Activated T-cell treated with anti-CD3 and anti-CD28 coated beads, Interleukin-2, amount 50 U/mL, for 4 hours (primary cell): ENCODE results near the gene PFKFB2. TPM values are rescaled to one million over a fixed set of nuclear protein-coding genes. Genes with fewer than 3 reads are reported as not detected.

Experiments used
- ATAC-seq, 2 donors: fragments of 200-7000 bp; cut with Tn5 transposase; one replicate each; pipeline ENCODE4 v1.10.0; 2021
- DNase-seq: peaks from one replicate; pipeline ENCODE4 v3.0.0-alpha.2; 2020
- H3K27me3 Mint-ChIP-seq: one replicate; pipeline ENCODE4 v1.8.0; 2021; ENCODE audit warnings: low read depth, mixed read lengths
- H3K36me3 Mint-ChIP-seq: one replicate; pipeline ENCODE4 v1.8.0; 2022; ENCODE audit warnings: mixed read lengths; ENCODE audit not compliant: insufficient read depth
- H3K4me1 Mint-ChIP-seq: one replicate; pipeline ENCODE4 v1.8.0; 2021; ENCODE audit warnings: low read depth, mixed read lengths
- H3K4me3 Mint-ChIP-seq: one replicate; pipeline ENCODE4 v1.8.0; 2021; ENCODE audit warnings: mild to moderate bottlenecking, moderate library complexity, mixed read lengths
- H3K9me3 Mint-ChIP-seq: one replicate; pipeline ENCODE4 v1.8.0; 2021; ENCODE audit warnings: mixed read lengths
- total RNA-seq, 3 donors: library from RNA; stranded (reverse); gene quantifications; one replicate each; pipeline ENCODE4 v1.2.1, GENCODE V29; 2021

The PFKFB2 gene
- total RNA-seq, 3 donors from 2014 or later, result 2.8 to 5.7 (median 4.1) TPM

GRCh38 chr1:207018707-207019106, 34.4 kb upstream of the PFKFB2 start:
- Mint-ChIP-seq H3K4me3 (no peak overlapping the region), H3K4me1 (no peaks in the 10 kb centered on the region), H3K36me3 (no peaks in the 10 kb centered on the region), H3K9me3 (no peaks in the 10 kb centered on the region), H3K27me3 (peaks cover 26% of the 10 kb centered on the region)
- no peak for DNase-seq
- no peak for ATAC-seq

DNA sequence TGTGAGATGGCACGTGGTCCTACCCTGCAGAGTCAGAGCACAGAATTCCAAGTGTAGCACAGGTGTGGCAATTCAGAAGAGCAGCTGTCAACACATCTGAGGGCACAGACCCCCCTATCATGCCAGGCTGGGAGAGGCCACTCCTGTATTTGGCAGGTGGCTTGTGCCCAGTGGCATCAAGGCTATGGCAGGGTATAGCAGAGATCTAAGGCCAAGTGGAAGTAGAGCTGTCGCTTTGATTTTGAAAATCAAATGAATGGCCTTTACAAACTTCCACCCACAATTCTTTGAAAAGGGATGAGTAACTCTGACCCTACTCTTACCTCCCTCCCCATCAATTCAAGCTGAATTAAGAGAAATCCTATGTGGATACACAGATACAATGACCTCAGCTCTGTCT, 33.9 kb upstream of the PFKFB2 start:
- Mint-ChIP-seq H3K36me3 (no peaks in the 10 kb centered on the region), H3K9me3 (no peaks in the 10 kb centered on the region), H3K4me1 (no peaks in the 10 kb centered on the region), H3K27me3 (peaks cover 25% of the 10 kb centered on the region), H3K4me3 (no peak overlapping the region)
- ATAC-seq, result no peak
- no peak for DNase-seq

DNA sequence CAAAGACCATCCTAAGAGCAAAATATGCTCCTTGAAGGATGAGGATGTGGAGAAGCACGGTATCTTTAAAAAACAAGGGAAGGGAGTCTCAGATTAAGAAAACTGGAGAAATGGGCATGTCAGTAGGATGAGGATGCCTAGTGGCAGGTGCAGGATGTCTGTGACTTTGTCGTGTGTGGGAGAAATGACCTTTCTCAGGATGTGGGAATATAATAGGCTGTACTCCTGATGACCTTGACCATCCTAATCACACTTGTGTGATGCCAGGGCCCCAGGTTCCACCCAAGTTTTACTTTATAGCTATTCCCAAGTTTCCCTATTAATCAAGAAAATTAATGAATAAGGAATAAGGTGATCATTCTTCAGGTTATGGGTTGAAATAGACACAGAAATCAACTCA, 33.4 kb upstream of the PFKFB2 start:
- Mint-ChIP-seq H3K9me3 (no peaks in the 10 kb centered on the region), H3K27me3 (peaks cover 23% of the 10 kb centered on the region), H3K4me1 (no peaks in the 10 kb centered on the region), H3K36me3 (no peaks in the 10 kb centered on the region), H3K4me3 (no peak overlapping the region)
- ATAC-seq, result no peak
- DNase-seq, result no peak

- no peak for ATAC-seq
- H3K27me3 Mint-ChIP-seq, result peaks cover 21% of the 10 kb centered on the region
- no peaks in the 10 kb centered on the region for H3K9me3 Mint-ChIP-seq
- no peak overlapping the region for H3K4me3 Mint-ChIP-seq
- no peak for DNase-seq
- H3K36me3 Mint-ChIP-seq, result no peaks in the 10 kb centered on the region
- no peaks in the 10 kb centered on the region for H3K4me1 Mint-ChIP-seq
Observed at GRCh38 chr1:207020065-207020708, 32.9 kb upstream of the PFKFB2 start.

- DNase-seq, result no peak
- ATAC-seq, result no peak
Observed at GRCh38 chr1:207020709-207021107, 32.4 kb upstream of the PFKFB2 start.

GRCh38 chr1:207021139-207021861, 31.8 kb upstream of the PFKFB2 start:
- Mint-ChIP-seq H3K9me3 (no peaks in the 10 kb centered on the region), H3K36me3 (no peaks in the 10 kb centered on the region), H3K4me1 (no peaks in the 10 kb centered on the region), H3K4me3 (no peak overlapping the region), H3K27me3 (peaks cover 17% of the 10 kb centered on the region)
- DNase-seq, result no peak
- ATAC-seq, result no peak

More at GRCh38 chr1:207020709-207021107, 32.4 kb upstream of the PFKFB2 start:
- Mint-ChIP-seq H3K27me3 (peaks cover 21% of the 10 kb centered on the region), H3K4me3 (no peak overlapping the region), H3K9me3 (no peaks in the 10 kb centered on the region), H3K36me3 (no peaks in the 10 kb centered on the region), H3K4me1 (no peaks in the 10 kb centered on the region)

GRCh38 chr1:207021876-207022596, 31.0 kb upstream of the PFKFB2 start:
- no peaks in the 10 kb centered on the region for H3K9me3 Mint-ChIP-seq
- ATAC-seq, result no peak
- H3K4me1 Mint-ChIP-seq, result no peaks in the 10 kb centered on the region
- H3K36me3 Mint-ChIP-seq, result no peaks in the 10 kb centered on the region
- no peak for DNase-seq
- peaks cover 21% of the 10 kb centered on the region for H3K27me3 Mint-ChIP-seq
- no peak overlapping the region for H3K4me3 Mint-ChIP-seq

DNA sequence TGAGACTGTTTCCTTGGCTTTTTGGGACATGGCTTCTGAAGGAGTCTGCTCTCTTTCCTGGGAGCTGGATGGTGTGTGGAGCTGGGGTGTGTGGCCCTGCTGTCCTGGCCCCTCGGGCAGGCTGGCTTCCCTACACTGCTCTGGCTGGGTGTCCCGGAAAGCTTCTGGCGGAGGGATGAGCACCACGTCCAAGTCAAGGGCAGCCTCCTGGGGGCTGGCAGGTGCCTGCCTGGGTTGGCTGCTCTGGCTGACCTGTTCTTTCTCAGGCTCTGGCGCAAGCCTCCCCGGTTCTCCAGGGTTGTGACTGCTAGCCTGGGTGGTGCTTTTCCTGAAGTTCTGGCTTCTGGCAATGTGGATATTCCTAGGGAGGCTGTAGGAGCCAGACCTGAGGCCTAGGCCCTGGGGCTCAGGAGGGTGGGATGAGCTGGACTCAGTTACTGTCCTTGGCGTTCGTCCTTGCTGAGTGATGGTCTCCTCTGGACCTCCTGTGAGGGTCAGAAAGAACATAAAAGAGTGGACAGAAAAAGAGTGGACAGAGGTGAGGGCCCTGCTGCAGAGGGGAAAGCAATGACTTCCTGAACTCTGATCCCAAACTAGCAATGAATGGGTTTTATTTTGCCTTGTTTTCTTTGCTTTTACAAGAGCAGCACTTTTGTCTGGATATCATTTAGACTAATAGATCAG, 29.9 kb upstream of the PFKFB2 start:
- Mint-ChIP-seq H3K27me3 (peaks cover 28% of the 10 kb centered on the region), H3K4me1 (no peaks in the 10 kb centered on the region), H3K9me3 (no peaks in the 10 kb centered on the region), H3K4me3 (no peak overlapping the region), H3K36me3 (no peaks in the 10 kb centered on the region)
- ATAC-seq, result no peak
- DNase-seq, result no peak

DNA sequence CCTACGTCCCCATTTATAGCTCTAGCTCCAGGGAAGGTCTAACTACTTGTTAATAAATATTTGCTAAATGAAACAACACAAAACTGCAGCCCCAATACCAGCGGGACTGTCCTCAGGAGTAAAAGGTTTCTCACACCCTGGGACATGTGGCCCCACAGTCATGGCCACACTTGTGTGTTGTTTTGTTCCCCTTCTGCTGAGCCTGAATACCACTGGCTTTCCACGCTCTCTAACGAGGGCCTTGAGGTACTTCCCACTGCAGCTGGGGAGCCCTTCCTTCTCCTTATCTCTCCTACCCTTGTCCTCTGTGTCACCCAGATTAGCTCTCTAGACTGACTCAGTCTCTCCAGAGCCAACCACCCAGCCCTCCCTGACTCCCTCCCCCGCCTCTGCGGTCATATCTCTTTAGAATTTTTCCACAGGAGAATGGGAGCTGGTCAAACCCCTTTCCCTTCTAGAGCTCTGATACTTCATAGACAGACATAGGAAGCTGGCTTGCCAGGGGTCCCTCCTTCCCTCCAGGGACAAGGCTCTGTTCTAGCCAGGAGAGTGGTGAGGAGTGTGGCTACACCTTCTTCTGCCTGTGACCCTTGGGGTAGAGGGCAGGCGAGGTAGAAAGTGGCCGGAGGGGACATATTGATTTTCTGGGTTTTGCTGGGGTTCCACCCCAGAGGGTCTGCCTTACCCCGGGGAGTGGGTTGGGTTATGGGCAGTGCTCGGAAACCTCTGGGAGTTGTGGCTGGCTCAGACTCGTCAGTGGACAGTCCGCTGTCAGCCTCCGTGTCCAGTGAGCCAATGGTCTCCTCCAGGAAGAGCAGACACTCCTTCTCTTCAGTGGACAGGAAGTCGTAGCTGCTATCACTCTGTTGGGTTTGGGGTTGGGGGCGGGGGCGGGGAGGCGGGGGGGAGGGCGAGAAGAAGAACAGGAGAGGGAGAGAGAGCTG, 28.6 kb upstream of the PFKFB2 start:
- DNase-seq, result no peak
- no peaks in the 10 kb centered on the region for H3K36me3 Mint-ChIP-seq
- ATAC-seq, result no peak
- no peaks in the 10 kb centered on the region for H3K9me3 Mint-ChIP-seq
- H3K27me3 Mint-ChIP-seq, result peaks cover 22% of the 10 kb centered on the region
- no peaks in the 10 kb centered on the region for H3K4me1 Mint-ChIP-seq
- H3K4me3 Mint-ChIP-seq, result no peak overlapping the region

DNA sequence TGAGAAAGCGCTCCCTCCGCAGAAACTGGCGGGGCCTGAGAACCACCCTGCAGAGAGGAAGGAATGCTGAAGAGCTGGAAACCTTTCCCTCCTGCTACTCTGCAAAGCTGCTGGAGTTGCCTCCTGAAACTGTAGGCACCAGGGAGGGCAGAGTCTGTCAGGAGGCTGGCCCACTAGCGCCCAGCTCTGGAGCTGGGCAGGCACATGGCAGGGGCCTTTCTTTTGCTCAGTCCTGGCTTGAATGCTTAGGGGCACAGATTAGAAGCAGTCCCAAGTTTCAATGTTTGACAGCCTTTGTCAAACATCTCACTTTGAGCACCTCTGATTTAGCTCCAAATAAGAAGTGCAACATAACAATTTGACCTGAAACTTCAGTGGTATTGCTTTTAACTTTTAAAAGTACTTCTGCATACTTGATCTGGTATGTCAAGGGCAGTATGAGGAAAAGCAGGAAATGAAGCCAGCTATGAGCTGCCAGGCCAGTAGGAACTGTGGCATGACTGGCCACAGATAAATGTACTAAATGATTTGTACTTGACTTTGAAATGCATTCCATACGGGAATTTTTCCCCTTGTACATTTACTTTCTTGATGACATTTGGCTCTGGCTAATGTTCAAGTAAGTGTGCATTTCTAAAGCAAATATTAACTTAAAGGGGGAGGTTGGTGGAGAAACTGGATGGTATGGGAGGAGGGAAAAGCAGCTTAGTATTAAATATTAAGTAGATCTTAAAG, 27.8 kb upstream of the PFKFB2 start:
- DNase-seq (no peak), ATAC-seq (no peak)
- no peak overlapping the region for H3K4me3 Mint-ChIP-seq
- no peaks in the 10 kb centered on the region for H3K4me1 Mint-ChIP-seq
- H3K9me3 Mint-ChIP-seq, result no peaks in the 10 kb centered on the region
- H3K27me3 Mint-ChIP-seq, result peaks cover 26% of the 10 kb centered on the region
- no peaks in the 10 kb centered on the region for H3K36me3 Mint-ChIP-seq

DNA sequence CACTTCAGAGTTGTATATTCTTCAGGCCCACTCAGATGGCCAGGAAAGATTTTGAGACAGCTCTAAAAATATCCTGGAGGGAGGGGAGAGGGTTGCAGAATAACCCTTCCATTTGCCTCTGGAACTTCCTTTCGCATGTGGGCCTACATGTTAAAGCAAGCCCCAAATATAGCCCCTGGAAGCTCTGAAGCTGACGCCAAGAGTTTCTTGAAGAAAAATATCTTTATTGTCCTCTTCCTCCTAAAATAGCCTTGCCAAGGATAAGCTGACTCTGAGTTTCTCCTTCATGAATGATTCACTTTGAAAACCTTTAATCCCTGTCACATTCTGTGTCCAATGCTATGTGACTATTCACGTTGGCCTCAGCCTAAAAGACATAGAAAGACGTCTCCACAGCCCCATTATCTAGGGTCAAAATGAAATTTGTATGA, 27.0 kb upstream of the PFKFB2 start:
- H3K4me3 Mint-ChIP-seq, result no peak overlapping the region
- ATAC-seq (no peak), DNase-seq (no peak)
- no peaks in the 10 kb centered on the region for H3K9me3 Mint-ChIP-seq
- no peaks in the 10 kb centered on the region for H3K36me3 Mint-ChIP-seq
- H3K27me3 Mint-ChIP-seq, result peaks cover 29% of the 10 kb centered on the region
- no peaks in the 10 kb centered on the region for H3K4me1 Mint-ChIP-seq

GRCh38 chr1:207027206-207027777, 25.8 kb upstream of the PFKFB2 start:
- no peak for DNase-seq
- no peak for ATAC-seq
- H3K4me1 Mint-ChIP-seq, result no peaks in the 10 kb centered on the region
- no peak overlapping the region for H3K4me3 Mint-ChIP-seq
- no peaks in the 10 kb centered on the region for H3K9me3 Mint-ChIP-seq
- H3K36me3 Mint-ChIP-seq, result no peaks in the 10 kb centered on the region
- peaks cover 38% of the 10 kb centered on the region for H3K27me3 Mint-ChIP-seq

- Mint-ChIP-seq H3K27me3 (peaks cover 42% of the 10 kb centered on the region), H3K9me3 (no peaks in the 10 kb centered on the region), H3K4me3 (no peak overlapping the region), H3K4me1 (no peaks in the 10 kb centered on the region), H3K36me3 (no peaks in the 10 kb centered on the region)
- no peak for ATAC-seq
- DNase-seq, result no peak
Observed at GRCh38 chr1:207027921-207028320, 25.2 kb upstream of the PFKFB2 start.
